ENCODE measurements around the gene CPSF2.
"Not testable (repeated sequence)": the region's sequence is repeated elsewhere in the genome, so short reads cannot be mapped to it uniquely, and the experiment has no call there.

Gene CPSF2

GRCh38 chr14:92161521-92161920, 39.8 kb downstream of the CPSF2 start:
- no peak for DNase-seq

DNA sequence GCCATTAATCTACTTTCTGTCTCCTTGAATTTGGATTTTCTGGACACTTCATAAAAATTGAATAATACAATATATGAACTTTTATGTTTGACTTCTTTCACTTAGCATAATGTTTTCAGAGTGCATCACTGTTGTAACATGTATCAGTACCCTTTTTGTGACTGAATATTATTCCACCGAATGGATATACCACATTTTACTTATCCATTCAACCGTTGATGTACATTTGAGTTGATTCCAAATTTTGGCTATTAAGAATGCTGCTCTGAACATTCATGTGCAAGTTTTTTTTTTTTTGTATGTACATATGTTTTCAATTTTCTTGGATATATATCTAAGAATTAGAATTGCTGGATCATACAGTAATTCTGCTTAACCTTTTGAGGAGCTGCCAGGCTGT, 43.2 kb downstream of the CPSF2 start:
- no peak for DNase-seq

DNA sequence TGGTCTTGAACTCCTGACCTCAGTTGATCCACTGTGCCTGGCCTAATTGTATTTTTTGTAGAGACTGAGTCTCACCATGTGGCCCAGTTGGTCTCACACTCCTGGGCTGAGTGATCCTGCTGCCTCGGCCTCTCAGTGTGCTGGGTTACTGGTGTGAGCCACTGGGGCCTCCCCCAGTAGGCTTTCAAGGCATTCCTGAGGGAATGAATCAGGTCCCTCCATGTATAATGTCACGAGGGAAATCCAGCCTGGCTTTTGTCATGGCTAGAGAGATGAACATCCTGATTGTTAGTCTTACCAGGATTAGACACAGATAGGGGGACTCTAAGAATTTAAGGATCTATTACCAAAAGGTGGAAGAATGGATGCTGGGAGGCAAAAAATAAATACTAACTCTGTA, 51.9 kb downstream of the CPSF2 start:
- no peak for DNase-seq

DNA sequence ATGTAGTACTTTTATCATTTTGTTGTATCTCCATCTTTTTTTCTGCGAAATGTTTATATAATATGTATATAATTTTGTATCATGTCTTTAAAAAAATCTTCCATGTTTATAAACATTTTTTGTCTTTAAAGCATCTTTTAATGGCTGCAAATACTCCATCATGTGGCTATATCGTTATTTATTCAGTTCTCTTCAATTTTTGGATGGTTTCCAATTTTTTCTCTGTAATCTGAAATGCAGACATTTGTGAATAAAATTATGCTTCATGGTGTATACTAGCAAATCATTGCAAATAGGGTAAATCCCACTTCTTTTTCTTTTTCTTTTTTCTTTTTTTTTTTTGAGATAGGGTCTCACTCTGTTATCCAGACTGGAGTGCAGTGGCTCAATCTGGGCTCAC, 54.0 kb downstream of the CPSF2 start:
- no peak for DNase-seq

DNA sequence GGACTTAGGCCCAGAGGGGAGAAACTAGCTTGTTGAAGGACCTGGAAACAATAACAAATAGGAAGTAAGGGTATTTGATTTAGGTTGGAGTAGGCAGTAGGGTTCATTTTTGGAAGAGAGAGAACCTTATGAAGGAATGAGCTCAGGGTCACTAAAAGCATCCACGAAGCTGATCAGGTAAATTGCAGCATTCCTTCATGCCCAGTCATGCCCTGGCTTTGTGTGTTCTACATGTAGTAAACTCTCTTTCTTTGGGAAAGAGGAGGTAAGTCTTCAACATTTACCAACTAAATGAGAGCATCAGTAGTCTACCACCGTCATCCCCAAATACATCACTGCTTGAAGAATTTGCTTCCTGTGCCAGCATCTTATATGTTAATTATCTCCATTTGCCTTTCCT, 54.7 kb downstream of the CPSF2 start:
- no peak for DNase-seq

GRCh38 chr14:92179178-92179577, 57.4 kb downstream of the CPSF2 start:
- not testable (repeated sequence) for DNase-seq

- no peak for DNase-seq
These were observed 63.8 kb downstream of the CPSF2 start for GRCh38 chr14:92185559-92185958.

- DNase-seq, result not testable (repeated sequence)
These were observed 65.8 kb downstream of the CPSF2 start for GRCh38 chr14:92187616-92188015.

GRCh38 chr14:92190768-92191167, 69.0 kb downstream of the CPSF2 start:
- no peak for DNase-seq

DNA sequence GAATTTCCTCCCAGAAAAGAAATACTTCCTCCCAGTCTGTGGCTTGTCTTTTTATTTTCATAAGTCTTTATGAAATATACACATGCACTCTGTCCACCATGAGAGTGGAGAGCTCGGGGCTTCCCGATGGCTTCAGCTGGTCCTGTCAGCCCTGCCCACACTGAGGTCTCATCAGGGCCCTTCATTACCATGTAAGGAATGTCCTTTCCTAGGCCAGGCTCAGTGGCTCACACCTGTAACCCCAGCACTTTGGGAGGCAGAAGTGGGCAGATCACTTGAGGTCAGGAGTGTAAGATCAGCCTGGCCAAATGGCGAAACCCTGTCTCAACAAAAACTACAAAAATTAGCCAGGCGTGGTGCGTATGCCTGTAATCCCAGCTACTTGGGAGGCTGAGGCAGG, 77.0 kb downstream of the CPSF2 start:
- DNase-seq, result no peak

DNA sequence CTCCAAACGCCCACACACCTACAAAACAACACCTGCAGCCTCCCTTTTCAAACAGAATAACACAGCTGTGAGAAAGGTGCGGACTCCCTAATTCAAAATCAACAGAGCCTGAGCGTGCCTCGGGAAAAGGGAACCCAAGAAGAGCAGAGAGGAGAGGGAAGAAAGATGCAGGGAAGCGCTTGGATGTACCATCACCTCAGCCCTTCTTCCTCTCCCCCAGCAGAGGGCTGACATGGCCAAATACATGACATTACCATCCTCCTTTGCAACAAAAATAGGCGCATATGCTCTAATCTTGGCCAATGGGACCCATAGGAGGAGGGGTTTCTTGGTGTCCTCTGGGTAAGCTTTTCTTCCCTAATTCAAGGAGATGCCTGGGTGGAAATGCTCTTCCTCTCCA, 78.0 kb downstream of the CPSF2 start:
- no peak for DNase-seq

- DNase-seq, result no peak
These were observed 81.3 kb downstream of the CPSF2 start for GRCh38 chr14:92203116-92203515.

GRCh38 chr14:92204792-92205191, 83.0 kb downstream of the CPSF2 start:
- DNase-seq, result no peak

DNA sequence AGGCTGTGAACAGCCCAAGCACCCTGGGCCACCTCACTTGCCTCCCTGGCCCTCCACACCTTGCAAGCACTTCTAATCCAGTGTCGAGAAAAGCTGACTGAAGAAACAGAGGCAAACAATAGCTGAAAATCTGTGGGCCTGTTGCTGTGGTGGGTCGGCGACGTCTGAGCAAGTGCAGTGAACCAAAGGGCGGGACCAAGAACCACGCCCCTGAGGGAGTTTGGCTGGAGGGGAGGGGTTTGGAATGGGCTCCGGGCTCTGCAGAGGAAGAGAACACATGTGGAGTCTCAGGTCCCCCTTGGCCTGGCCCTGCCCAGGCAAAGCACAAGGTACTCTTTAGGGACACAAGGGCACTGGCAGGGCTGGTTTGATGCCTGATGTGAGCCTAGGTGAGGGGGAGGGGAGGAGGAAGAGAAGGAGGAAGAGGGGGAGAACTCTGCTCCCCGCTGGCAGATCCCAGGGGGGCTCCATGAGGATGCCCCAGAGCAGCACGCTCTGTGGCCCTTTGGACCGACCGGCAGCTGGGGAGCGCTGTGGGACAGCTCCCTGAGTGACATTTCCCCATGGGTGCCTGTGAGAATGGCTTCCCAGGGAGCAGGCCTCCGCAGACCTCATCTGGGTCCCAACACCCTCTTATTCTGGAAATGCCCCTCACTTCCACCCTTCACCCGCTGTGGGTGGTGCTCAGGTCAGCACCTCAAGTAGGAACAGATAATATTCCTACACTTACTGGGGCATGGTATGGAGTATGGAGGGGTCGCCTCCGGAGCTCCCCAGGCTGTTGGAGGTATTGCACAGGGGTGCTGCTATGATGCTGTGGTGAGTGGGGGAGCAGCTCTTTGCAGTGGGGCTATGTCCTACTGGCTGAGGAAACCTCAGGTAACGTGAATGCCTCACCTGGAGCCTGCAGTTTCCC, 85.5 kb downstream of the CPSF2 start:
- DNase-seq, result no peak

DNA sequence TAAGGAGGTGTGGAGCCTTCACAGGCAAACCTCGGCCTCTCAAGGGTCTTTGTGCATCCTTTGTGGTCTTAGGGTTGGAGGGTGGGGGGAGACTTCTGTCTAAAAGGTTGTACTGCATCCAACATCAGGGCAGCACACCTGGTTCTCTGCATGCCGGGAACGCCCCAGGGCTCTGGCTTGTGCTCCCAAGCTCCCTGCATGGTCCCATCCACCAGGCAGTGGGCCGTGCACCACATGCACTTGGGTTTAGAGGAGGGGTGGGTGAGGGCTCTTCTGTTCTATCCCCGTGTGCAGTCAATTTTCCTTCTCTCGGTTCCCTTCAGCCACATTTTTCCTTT, 86.1 kb downstream of the CPSF2 start:
- no peak for DNase-seq

- no peak for DNase-seq
These were observed 87.4 kb downstream of the CPSF2 start for GRCh38 chr14:92209141-92209540.

- DNase-seq, result not testable (repeated sequence)
These were observed 91.4 kb downstream of the CPSF2 start for GRCh38 chr14:92213125-92213524.

DNA sequence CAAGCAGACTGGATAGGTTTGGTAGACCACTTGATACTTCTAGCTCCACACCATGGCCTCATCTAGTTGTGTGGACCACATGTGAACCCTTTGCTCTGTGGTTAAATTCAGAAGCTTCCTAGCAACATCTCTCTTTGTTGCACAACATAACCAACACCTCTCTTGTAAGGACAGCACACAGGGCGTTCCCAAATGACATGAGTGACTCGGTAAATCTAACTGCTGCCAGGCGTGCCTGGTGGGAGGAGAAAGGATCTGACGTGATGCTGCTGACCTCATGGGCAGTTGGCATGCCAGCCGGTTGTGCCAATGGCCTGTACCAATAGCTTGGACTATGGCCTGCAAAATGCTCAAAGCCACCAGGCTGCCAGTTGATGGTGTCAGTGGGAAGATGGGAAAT, 93.8 kb downstream of the CPSF2 start:
- no peak for DNase-seq

DNA sequence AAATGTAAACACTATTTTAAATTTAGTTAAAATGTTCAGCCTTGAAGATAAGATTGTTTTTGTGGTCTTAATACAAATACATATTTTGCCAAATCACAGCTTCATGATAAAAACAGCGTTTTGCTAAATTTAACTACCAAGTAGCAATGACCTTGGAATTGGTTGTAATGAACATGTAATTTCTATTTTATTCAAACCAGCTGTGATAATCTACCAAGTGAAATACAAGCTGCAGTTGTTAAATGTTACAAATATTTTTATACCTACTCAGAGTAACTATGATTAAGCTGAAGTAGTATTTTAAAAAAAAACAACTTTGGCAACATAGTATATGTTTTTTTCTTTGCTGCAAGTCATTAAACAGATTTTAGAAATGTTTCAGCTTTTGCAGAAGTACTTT, 96.2 kb downstream of the CPSF2 start:
- no peak for DNase-seq

Data from NCI-H146 (cell line).